ENCODE measurements around the gene RGS14. TPM values are rescaled to one million over a fixed set of nuclear protein-coding genes. Genes with fewer than 3 reads are reported as not detected.
"Not testable (repeated sequence)": the region's sequence is repeated elsewhere in the genome, so short reads cannot be mapped to it uniquely, and the experiment has no call there.

Gene RGS14
- polyA plus RNA-seq, 3 donors = 12.1 to 17.5 (median 14.1) TPM

- DNase-seq (ENCODE audit: extremely low read depth in 1 of 11, low read depth in 9 of 11, low spot score in 4 of 11) = no peak
Measured at GRCh38 chr5:177371120-177372033, 13.7 kb downstream of the RGS14 start.

GRCh38 chr5:177372034-177372896 is 14.5 kb downstream of the RGS14 start:
- no peak for DNase-seq (ENCODE audit: extremely low read depth in 1 of 11, low read depth in 9 of 11, low spot score in 4 of 11)

GRCh38 chr5:177372910-177373309 is 15.2 kb downstream of the RGS14 start:
- no peak for DNase-seq (ENCODE audit: extremely low read depth in 1 of 11, low read depth in 9 of 11, low spot score in 4 of 11)

GRCh38 chr5:177373806-177374205 is 16.1 kb downstream of the RGS14 start:
- DNase-seq (ENCODE audit: extremely low read depth in 1 of 11, low read depth in 9 of 11, low spot score in 4 of 11) = no peak

GRCh38 chr5:177374211-177374610 is 16.5 kb downstream of the RGS14 start:
- no peak for DNase-seq (ENCODE audit: extremely low read depth in 1 of 11, low read depth in 9 of 11, low spot score in 4 of 11)

- not testable (repeated sequence) for DNase-seq (ENCODE audit: extremely low read depth in 1 of 11, low read depth in 9 of 11, low spot score in 4 of 11)
Measured at GRCh38 chr5:177375516-177375915, 17.8 kb downstream of the RGS14 start.

- DNase-seq (ENCODE audit: extremely low read depth in 1 of 11, low read depth in 9 of 11, low spot score in 4 of 11) = no peak
Measured at GRCh38 chr5:177376107-177376506, 18.4 kb downstream of the RGS14 start.

- no peak for DNase-seq (ENCODE audit: extremely low read depth in 1 of 11, low read depth in 9 of 11, low spot score in 4 of 11)
Measured at GRCh38 chr5:177377851-177378776, 20.4 kb downstream of the RGS14 start.

GRCh38 chr5:177378884-177379883 is 21.5 kb downstream of the RGS14 start:
- DNase-seq (ENCODE audit: extremely low read depth in 1 of 11, low read depth in 9 of 11, low spot score in 4 of 11) = no peak

GRCh38 chr5:177380805-177381126 is 23.0 kb downstream of the RGS14 start:
- no peak for DNase-seq (ENCODE audit: extremely low read depth in 1 of 11, low read depth in 9 of 11, low spot score in 4 of 11)

- DNase-seq (ENCODE audit: extremely low read depth in 1 of 11, low read depth in 9 of 11, low spot score in 4 of 11) = no peak
Measured at GRCh38 chr5:177382423-177383029, 24.8 kb downstream of the RGS14 start.

- no peak for DNase-seq (ENCODE audit: extremely low read depth in 1 of 11, low read depth in 9 of 11, low spot score in 4 of 11)
Measured at GRCh38 chr5:177383181-177383580, 25.5 kb downstream of the RGS14 start.

GRCh38 chr5:177384134-177384533 is 26.4 kb downstream of the RGS14 start, which contains the start of gene SLC34A1:
TSS of gene SLC34A1 (plus strand) at chr5:177384434. CDS start at chr5:177385742, 1,308 bp downstream.
- no peak for DNase-seq (ENCODE audit: extremely low read depth in 1 of 11, low read depth in 9 of 11, low spot score in 4 of 11)

- no peak for DNase-seq (ENCODE audit: extremely low read depth in 1 of 11, low read depth in 9 of 11, low spot score in 4 of 11)
Measured at GRCh38 chr5:177385720-177386119, 28.0 kb downstream of the RGS14 start.

GRCh38 chr5:177386542-177386941 is 28.8 kb downstream of the RGS14 start:
- DNase-seq (ENCODE audit: extremely low read depth in 1 of 11, low read depth in 9 of 11, low spot score in 4 of 11) = no peak

GRCh38 chr5:177387405-177387804 is 29.7 kb downstream of the RGS14 start:
- no peak for DNase-seq (ENCODE audit: extremely low read depth in 1 of 11, low read depth in 9 of 11, low spot score in 4 of 11)

GRCh38 chr5:177388521-177389052 is 30.9 kb downstream of the RGS14 start:
- DNase-seq (ENCODE audit: extremely low read depth in 1 of 11, low read depth in 9 of 11, low spot score in 4 of 11) = no peak
